ENCODE results near the gene NOP14.
"Not testable (repeated sequence)": the region's sequence is repeated elsewhere in the genome, so short reads cannot be mapped to it uniquely, and the experiment has no call there.

Gene NOP14

DNA sequence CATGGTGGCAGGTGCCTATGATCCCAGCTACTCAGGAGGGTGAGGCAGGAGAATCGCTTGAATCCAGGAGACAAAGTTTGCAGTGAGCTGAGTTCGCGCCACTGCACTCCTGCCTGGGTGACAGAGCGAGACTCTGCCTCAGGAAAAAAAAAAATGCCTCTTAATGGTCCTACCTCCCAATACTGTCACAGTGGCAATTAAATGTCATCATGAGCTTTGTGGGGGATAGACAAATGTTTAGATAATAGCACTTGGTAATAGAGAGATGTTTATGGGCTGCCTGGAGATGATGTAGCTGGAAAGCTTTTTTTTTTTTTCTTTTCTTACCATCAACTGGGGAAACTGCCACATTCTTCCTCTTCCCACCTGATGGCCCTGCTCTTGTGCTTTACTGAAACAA is 33.2 kb upstream of the NOP14 start:
- DNase-seq (ENCODE audit: low read depth): no peak
- H3K4me3 ChIP-seq (ENCODE audit: low read depth, low read length): no peak overlapping the region
- no peak for TF ChIP-seq CTCF (IDR thresholded peaks at IDR 0.05; ENCODE audit: low read depth, low read length, missing control alignments)

DNA sequence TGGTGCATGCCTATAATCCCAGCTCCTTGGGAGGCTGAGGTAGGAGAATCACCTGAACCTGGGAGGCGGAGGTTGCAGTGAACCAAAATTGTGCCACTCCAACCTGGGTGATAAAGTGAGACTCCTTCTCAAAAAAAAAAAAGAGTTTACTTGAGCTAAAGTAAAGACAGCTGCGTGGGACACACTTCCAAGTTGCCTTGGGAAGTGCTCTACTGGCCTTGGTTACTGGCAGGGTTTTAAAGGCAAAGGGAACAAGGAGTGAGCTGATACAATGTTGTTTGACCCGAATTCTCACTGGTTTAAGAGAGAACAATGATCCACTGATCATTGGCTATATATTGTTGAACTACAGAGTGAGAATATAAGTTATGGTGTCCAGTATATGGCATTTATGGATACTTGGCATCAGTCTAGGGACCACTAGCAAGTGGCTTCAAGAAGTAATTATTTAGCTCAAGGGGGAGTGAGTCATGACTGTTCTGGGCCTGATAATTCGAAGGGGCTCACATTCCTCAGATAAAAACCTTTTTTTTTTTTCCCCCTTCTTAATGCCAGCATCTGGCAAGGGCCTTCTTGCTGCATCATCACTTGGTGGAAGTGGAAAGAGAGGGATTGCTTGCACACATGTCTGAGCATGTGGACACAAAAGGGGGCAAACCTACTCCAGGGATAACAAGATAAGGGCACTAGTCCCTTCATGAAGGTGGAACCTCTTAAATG is 32.5 kb upstream of the NOP14 start:
- no peak for TF ChIP-seq CTCF (IDR thresholded peaks at IDR 0.05; ENCODE audit: low read depth, low read length, missing control alignments)
- H3K4me3 ChIP-seq (ENCODE audit: low read depth, low read length): no peak overlapping the region
- DNase-seq (ENCODE audit: low read depth): no peak

- DNase-seq (ENCODE audit: low read depth): no peak
- no peak overlapping the region for H3K4me3 ChIP-seq (ENCODE audit: low read depth, low read length)
- TF ChIP-seq CTCF (IDR thresholded peaks at IDR 0.05; ENCODE audit: low read depth, low read length, missing control alignments): no peak
Measured at GRCh38 chr4:2994917-2995316, 31.7 kb upstream of the NOP14 start.

- no peak overlapping the region for H3K4me3 ChIP-seq (ENCODE audit: low read depth, low read length)
- TF ChIP-seq CTCF (IDR thresholded peaks at IDR 0.05; ENCODE audit: low read depth, low read length, missing control alignments): no peak
Measured at GRCh38 chr4:2991243-2991642, 28.0 kb upstream of the NOP14 start.

GRCh38 chr4:2983715-2984114 is 20.5 kb upstream of the NOP14 start:
- H3K4me3 ChIP-seq (ENCODE audit: low read depth, low read length); DNase-seq (ENCODE audit: low read depth): not testable (repeated sequence)

More at GRCh38 chr4:2991243-2991642, 28.0 kb upstream of the NOP14 start:
- no peak for DNase-seq (ENCODE audit: low read depth)

- H3K4me3 ChIP-seq (ENCODE audit: low read depth, low read length): no peak overlapping the region
- TF ChIP-seq CTCF (IDR thresholded peaks at IDR 0.05; ENCODE audit: low read depth, low read length, missing control alignments): no peak
- DNase-seq (ENCODE audit: low read depth): no peak
Measured at GRCh38 chr4:2982012-2982411, 18.8 kb upstream of the NOP14 start.

GRCh38 chr4:2981256-2981819 is 18.1 kb upstream of the NOP14 start:
- no peak for DNase-seq (ENCODE audit: low read depth)
- H3K4me3 ChIP-seq (ENCODE audit: low read depth, low read length): no peak overlapping the region
- TF ChIP-seq CTCF (IDR thresholded peaks at IDR 0.05; ENCODE audit: low read depth, low read length, missing control alignments): no peak
